ENCODE data around the gene BCL3. TPM values are rescaled to one million over a fixed set of nuclear protein-coding genes. Genes with fewer than 3 reads are reported as not detected.
A peak's percentile ranks its signal among the peaks of the same experiment; 100 is the strongest.

BCL3 gene
- total and polyA plus RNA-seq, 2 of the 4 experiments (the other 2 are of a cell fraction) = 1.6 to 26.0 TPM

GRCh38 chr19:44807652-44808462, 59.3 kb downstream of the BCL3 start:
- ChIA-PET CTCF (interaction anchor here (0.6 to 1.3 kb wide), 5 partner anchors 14 to 131 kb away, joined by 3 to 5 read pairs (median 3); no protein-coding TSS in a partner anchor), POLR2A (ENCODE audit: unreplicated experiment) (no interaction called here)
- Histone ChIP-seq H3K9ac (ENCODE audit: low read depth, low read length) (no peak overlapping the region), H3K18ac (ENCODE audit: low read depth, low read length) (no peak overlapping the region; the same call in 1 of the 2 replicates), H3K56ac (ENCODE audit: extremely low read depth, insufficient read depth, low read length) (no peak overlapping the region), H2BK20ac (ENCODE audit: low read depth, low read length) (peak overlapping the region; percentile 63), H3K4ac (ENCODE audit: low read depth, low read length) (peak overlapping the region; percentile 85), H2BK15ac (ENCODE audit: low read depth, low read length) (0 out of 3 replicates have a peak overlapping the region, but pooled peaks have one; percentile 53), H3K9me1 (ENCODE audit: insufficient read depth, low read length) (no peaks in the 10 kb centered on the region), H4K91ac (ENCODE audit: insufficient read depth, low read depth, low read length) (peak overlapping the region; percentile 83), H3K9me3 (ENCODE audit: control insufficient read depth, insufficient read depth, low read length) (peaks cover 6% of the 10 kb centered on the region), H3K27me3 (ENCODE audit: control insufficient read depth, insufficient read depth, low read length) (peaks cover 5% of the 10 kb centered on the region; the same call in 1 of the 2 replicates), H2AK9ac (replicated peaks; ENCODE audit: low read depth, low read length, poor library complexity) (peak overlapping the region; percentile 89), H4K5ac (ENCODE audit: low read depth, low read length) (peak overlapping the region; percentile 55; the same call in 1 of the 2 replicates), H3K4me3 (ENCODE audit: insufficient read depth, low read depth, low read length) (no peak overlapping the region), H3K4me1 (ENCODE audit: control insufficient read depth, insufficient read depth, low read length) (peaks cover 15% of the 10 kb centered on the region), H3K4me2 (ENCODE audit: low read depth, low read length) (peak overlapping the region; percentile 95; the same call in 1 of the 2 replicates), H3K27ac (ENCODE audit: insufficient read depth, low read length) (peak overlapping the region; percentile 53), H3K79me1 (ENCODE audit: low read depth in 1 of 2, low read length in 2 of 2) (peaks cover 5 to 9% of the 10 kb centered on the region in 2 experiments; a peak in 2 of 4 replicates), H2AFZ (replicated peaks; ENCODE audit: low read length, poor library complexity) (peak overlapping the region; percentile 89), H3K23ac (ENCODE audit: low read depth, low read length) (no peak overlapping the region), H3K36me3 (ENCODE audit: control insufficient read depth, insufficient read depth, low read length) (peaks cover 2% of the 10 kb centered on the region; the same call in 1 of the 2 replicates), H4K8ac (ENCODE audit: low read depth in 2 of 2, low read length in 2 of 2) (peak overlapping the region; percentile 63 to 90; a peak in 3 of 4 replicates), H2BK5ac (ENCODE audit: low read depth, low read length, poor library complexity, severe bottlenecking) (no peak overlapping the region), H3K14ac (replicated peaks; ENCODE audit: low read depth, low read length) (no peak overlapping the region), H2AK5ac (ENCODE audit: low read depth, low read length) (peak overlapping the region; percentile 91), H2BK120ac (ENCODE audit: low read depth, low read length) (peak overlapping the region; percentile 80), H4K20me1 (ENCODE audit: insufficient read depth, low read length) (no peaks in the 10 kb centered on the region)
- ATAC-seq (ENCODE audit: low read depth) (peak; percentile 63), DNase-seq (peak; percentile 34)
- TF ChIP-seq CEBPB (IDR thresholded peaks at IDR 0.05; ENCODE audit: low read depth, low read length) (no peak), MAZ (IDR thresholded peaks at IDR 0.05; ENCODE audit: borderline replicate concordance, low read depth, low read length) (peak; percentile 53), CTCF (conservative IDR thresholded peaks at IDR 0.05; ENCODE audit: low read depth, low read length) (peak; percentile 59), RFX5 (IDR thresholded peaks at IDR 0.05; ENCODE audit: low read depth, low read length) (no peak), ELK1 (IDR thresholded peaks at IDR 0.05; ENCODE audit: borderline replicate concordance, low read depth, low read length) (no peak), RAD21 (IDR thresholded peaks at IDR 0.05; ENCODE audit: low read length) (peak; percentile 57), NFE2L2 (IDR thresholded peaks at IDR 0.05; ENCODE audit: low read depth, low read length) (no peak), CHD1 (IDR thresholded peaks at IDR 0.05; ENCODE audit: low read depth, low read length) (no peak), SMC3 (IDR thresholded peaks at IDR 0.05; ENCODE audit: low read depth, low read length) (peak; percentile 31; the same call in 1 of the 2 replicates), POLR2A (IDR thresholded peaks at IDR 0.05; ENCODE audit: low read depth, low read length) (no peak), RCOR1 (IDR thresholded peaks at IDR 0.05; ENCODE audit: insufficient replicate concordance, low read length) (no peak), BHLHE40 (IDR thresholded peaks at IDR 0.05; ENCODE audit: low read depth, low read length) (no peak)
- no CpG with 5 or more reads among the region's 14 CpGs for WGBS, 2 experiments (ENCODE audit: extremely low coverage in 2 of 2, insufficient read length in 1 of 2)
- no TSS peak for BruUV-seq (replicated peaks)
- intact Hi-C loops (cut with micrococcal nuclease) (loop anchor here (1.0 to 2.0 kb wide), 2 partner anchors 37 to 237 kb away; no protein-coding TSS in a partner anchor), in situ Hi-C loops (cut with MboI; ENCODE audit: low sequenced_read_pairs) (no loop called here), dilution Hi-C loops (cut with HindIII; ENCODE audit: low sequenced_read_pairs, unreplicated experiment) (no loop called here)
